NB4 (cell line): ENCODE measurements around the gene LCE2D.
A peak's percentile ranks its signal among the peaks of the same experiment; 100 is the strongest.

ENCODE experiments used
- DNase-seq: peaks from one replicate; pipeline ENCODE4 v3.0.0; 2010; ENCODE audit warnings: low read depth
- H3K4me3 ChIP-seq: one replicate; pipeline ENCODE4 v1.5.1; 2011; ENCODE audit warnings: mild to moderate bottlenecking, low read depth, low read length, moderate library complexity
- CTCF ChIP-seq: IDR thresholded peaks from one replicate; pipeline ENCODE4 v1.5.1; 2012; ENCODE audit warnings: low read depth, low read length
- MYC ChIP-seq: IDR thresholded peaks from 2 replicates; pipeline ENCODE4 v1.6.1; 2011; ENCODE audit warnings: low read depth, low read length
- POLR2A ChIP-seq: IDR thresholded peaks from 2 replicates; pipeline ENCODE4 v1.6.1; 2011; ENCODE audit warnings: mild to moderate bottlenecking; ENCODE audit not compliant: insufficient read length; ENCODE audit errors: extremely low read depth
- TF ChIP-seq, protein P1 (sequence below): IDR thresholded peaks from 2 replicates; pipeline ENCODE4 v1.6.1; 2011; ENCODE audit warnings: low read depth, low read length

Gene LCE2D

GRCh38 chr1:152663098-152663497, at the start of gene LCE2D:
Gene LCE2D (plus strand): TSS chr1:152663380. CDS start chr1:152664106, 726 bp downstream.
- H3K4me3 ChIP-seq: no peak within 1 kb of the TSS

DNA sequence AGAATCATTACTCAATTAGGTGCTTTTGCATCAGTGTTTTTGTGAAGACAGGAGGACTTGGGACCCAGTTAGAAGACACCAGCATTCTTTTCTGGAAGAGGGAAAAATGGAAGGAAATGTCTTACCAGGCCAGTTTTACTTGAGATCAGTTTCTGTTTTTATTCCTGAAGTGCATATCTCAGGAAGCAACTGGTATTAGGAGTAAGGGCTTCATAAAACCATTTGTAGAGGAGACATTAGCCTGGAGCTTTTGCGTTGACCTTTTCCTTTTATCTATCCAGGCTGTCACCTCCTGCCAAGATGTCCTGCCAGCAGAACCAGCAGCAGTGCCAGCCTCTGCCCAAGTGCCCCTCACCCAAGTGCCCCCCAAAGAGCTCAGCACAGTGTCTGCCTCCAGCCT, 49.7 kb upstream of the LCE2D start, which contains the start of gene LCE3B:
TSS of gene LCE3B (plus strand) at position 301 of the 400 bp plus-strand sequence. CDS start at position 301, 0 bp downstream.
- H3K4me3 ChIP-seq: no peak within 1 kb of the TSS
- TF ChIP-seq, protein P1, sequence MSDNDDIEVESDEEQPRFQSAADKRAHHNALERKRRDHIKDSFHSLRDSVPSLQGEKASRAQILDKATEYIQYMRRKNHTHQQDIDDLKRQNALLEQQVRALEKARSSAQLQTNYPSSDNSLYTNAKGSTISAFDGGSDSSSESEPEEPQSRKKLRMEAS: no peak
- DNase-seq: no peak

More at GRCh38 chr1:152663098-152663497, at the start of gene LCE2D:
- no peak for DNase-seq
- no peak for TF ChIP-seq POLR2A
- TF ChIP-seq, protein P1: no peak
- TF ChIP-seq CTCF: no peak
- TF ChIP-seq MYC: no peak

- TF ChIP-seq MYC (no peak), CTCF (no peak), POLR2A (no peak)
- TF ChIP-seq, protein P1: no peak
- peak; percentile 55 for DNase-seq
- H3K4me3 ChIP-seq: no peak overlapping the region
These were observed 41.2 kb upstream of the LCE2D start for GRCh38 chr1:152621993-152622392.

- H3K4me3 ChIP-seq: peak within 1 kb of the TSS; percentile 15
- TF ChIP-seq CTCF (no peak), POLR2A (no peak), MYC (0 out of 2 replicates have a peak, but pooled peaks have one; percentile 18)
- TF ChIP-seq, protein P1: peak; percentile 8; the same call in 1 of the 2 replicates
- peak; percentile 95 for DNase-seq
These were observed 40.4 kb upstream of the LCE2D start, which contains the start of gene LCE3A for GRCh38 chr1:152622803-152623202. Gene LCE3A (minus strand): TSS chr1:152623103. CDS start chr1:152623103, 0 bp downstream.

DNA sequence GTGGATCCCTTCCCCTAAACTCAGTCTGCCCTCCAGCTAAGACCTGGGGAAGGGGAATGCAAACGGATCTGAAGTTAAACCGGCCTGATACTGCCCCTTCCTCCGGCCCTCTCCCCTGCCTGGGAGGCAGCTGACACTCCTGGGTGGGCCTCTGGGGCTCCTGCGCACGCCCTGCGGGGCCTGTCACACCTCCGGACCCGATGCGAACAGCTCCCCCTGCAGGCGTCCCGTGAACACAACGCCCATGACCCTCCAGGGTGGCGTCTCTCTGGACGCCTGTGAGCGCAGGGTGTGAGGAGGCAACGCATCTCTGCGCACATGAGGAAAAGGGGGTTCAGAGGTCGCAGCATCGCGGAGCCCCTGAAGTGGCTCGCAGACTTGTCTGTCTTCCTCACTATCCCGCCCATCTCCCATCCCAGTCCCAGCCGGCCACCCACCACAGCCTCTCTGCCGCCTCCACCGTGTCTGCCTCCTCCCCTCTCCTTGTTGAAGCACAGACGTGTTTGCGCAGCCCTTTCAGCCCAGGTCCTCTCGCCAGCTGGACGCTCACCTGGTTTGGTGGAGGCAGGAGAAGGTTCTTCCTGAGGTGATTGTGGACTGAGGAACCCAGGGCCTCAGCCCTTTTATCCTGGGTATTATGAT, 39.9 kb upstream of the LCE2D start:
- peak overlapping the region; percentile 15 for H3K4me3 ChIP-seq
- DNase-seq: peak; percentile 76

DNA sequence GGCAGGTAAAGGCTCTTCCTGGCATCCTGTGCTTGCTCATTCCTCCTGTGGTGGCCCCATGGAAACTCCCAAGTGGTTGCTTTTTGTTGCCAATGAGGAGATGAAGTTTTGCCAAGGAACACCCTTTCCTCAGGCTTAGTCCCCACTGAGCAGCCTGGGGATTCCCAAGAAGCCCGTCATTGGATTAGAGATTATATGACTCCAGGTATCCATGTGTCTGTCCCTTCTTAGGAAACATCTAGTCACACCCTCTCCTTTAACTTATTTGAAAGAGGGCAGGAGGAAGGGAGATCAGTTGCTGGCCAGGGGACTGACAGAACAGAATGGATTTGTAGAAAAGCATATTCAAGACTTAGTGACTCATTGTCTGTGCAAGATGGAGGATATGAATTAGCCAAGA, 36.4 kb upstream of the LCE2D start:
- no peak for DNase-seq
- TF ChIP-seq, protein P1: no peak
- TF ChIP-seq POLR2A (no peak), MYC (no peak), CTCF (no peak)
- H3K4me3 ChIP-seq: no peak overlapping the region

More for the DNA sequence above, 39.9 kb upstream of the LCE2D start:
- TF ChIP-seq POLR2A (no peak), CTCF (peak; percentile 65)
